HL-60 (cell line): Measurements from ENCODE around the gene PYGB.

Experiments used
- GABPA ChIP-seq: IDR thresholded peaks from 2 replicates; pipeline ENCODE4 v1.6.1; 2012; ENCODE audit warnings: low read depth
- POLR2AphosphoS5 ChIP-seq: IDR thresholded peaks from 2 replicates; pipeline ENCODE4 v1.6.1; 2012; ENCODE audit warnings: low read depth
- SPI1 ChIP-seq: IDR thresholded peaks from 2 replicates; pipeline ENCODE4 v1.6.1; 2012; ENCODE audit warnings: low read depth, mild to moderate bottlenecking, borderline replicate concordance
- TF ChIP-seq, protein P1 (sequence below): IDR thresholded peaks from one replicate; pipeline ENCODE4 v1.5.1; 2011; ENCODE audit warnings: low read length, control low read depth, inconsistent platforms; ENCODE audit not compliant: insufficient read depth
- TF ChIP-seq, protein P2 (sequence below): IDR thresholded peaks from 2 replicates; pipeline ENCODE4 v1.6.1; 2012; ENCODE audit warnings: low read depth; ENCODE audit not compliant: insufficient replicate concordance

DNA sequence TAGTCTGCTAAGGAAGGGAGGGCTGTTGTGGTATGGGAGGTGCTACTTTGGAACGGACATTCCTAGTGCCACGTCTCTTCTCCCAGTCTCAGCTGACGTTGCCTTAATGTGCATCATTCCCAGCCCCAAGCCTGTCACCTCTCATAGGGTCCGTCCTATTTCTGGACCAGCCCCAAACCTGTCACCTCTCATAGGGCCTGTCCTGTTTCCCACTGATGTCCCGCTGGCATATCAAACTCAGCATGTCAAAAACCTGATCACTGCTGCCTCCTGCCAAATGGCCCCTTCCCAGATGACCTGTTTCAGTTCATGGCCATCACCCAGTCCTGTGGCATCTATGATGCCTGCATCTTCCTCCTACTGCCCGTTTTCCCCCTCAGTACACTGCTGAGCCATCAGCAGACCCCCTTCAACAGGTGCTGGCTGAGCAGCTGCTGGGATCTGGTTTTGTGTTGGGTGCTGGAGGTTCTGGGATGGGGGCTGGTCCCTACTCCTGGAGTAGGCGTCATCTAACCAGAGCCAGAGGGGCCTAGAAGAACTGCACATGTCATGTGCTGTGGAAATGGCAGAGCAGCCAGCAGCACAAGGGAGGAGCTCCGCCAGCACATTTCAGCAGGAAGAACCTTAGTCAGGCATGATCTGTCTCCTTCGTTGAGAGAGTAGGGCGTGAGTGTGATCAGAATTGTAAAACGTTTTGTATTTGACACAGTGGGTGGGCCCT, 49.1 kb upstream of the PYGB start:
- TF ChIP-seq, protein P1, sequence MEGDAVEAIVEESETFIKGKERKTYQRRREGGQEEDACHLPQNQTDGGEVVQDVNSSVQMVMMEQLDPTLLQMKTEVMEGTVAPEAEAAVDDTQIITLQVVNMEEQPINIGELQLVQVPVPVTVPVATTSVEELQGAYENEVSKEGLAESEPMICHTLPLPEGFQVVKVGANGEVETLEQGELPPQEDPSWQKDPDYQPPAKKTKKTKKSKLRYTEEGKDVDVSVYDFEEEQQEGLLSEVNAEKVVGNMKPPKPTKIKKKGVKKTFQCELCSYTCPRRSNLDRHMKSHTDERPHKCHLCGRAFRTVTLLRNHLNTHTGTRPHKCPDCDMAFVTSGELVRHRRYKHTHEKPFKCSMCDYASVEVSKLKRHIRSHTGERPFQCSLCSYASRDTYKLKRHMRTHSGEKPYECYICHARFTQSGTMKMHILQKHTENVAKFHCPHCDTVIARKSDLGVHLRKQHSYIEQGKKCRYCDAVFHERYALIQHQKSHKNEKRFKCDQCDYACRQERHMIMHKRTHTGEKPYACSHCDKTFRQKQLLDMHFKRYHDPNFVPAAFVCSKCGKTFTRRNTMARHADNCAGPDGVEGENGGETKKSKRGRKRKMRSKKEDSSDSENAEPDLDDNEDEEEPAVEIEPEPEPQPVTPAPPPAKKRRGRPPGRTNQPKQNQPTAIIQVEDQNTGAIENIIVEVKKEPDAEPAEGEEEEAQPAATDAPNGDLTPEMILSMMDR: no peak
- TF ChIP-seq POLR2AphosphoS5: no peak
- TF ChIP-seq GABPA: no peak
- TF ChIP-seq, protein P2, sequence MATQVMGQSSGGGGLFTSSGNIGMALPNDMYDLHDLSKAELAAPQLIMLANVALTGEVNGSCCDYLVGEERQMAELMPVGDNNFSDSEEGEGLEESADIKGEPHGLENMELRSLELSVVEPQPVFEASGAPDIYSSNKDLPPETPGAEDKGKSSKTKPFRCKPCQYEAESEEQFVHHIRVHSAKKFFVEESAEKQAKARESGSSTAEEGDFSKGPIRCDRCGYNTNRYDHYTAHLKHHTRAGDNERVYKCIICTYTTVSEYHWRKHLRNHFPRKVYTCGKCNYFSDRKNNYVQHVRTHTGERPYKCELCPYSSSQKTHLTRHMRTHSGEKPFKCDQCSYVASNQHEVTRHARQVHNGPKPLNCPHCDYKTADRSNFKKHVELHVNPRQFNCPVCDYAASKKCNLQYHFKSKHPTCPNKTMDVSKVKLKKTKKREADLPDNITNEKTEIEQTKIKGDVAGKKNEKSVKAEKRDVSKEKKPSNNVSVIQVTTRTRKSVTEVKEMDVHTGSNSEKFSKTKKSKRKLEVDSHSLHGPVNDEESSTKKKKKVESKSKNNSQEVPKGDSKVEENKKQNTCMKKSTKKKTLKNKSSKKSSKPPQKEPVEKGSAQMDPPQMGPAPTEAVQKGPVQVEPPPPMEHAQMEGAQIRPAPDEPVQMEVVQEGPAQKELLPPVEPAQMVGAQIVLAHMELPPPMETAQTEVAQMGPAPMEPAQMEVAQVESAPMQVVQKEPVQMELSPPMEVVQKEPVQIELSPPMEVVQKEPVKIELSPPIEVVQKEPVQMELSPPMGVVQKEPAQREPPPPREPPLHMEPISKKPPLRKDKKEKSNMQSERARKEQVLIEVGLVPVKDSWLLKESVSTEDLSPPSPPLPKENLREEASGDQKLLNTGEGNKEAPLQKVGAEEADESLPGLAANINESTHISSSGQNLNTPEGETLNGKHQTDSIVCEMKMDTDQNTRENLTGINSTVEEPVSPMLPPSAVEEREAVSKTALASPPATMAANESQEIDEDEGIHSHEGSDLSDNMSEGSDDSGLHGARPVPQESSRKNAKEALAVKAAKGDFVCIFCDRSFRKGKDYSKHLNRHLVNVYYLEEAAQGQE: no peak
- TF ChIP-seq SPI1: no peak
